PC-9 (cell line): Measurements from ENCODE around the gene LIMA1.

Experiments
- CTCF ChIP-seq: fragments of 200-600 bp; sonication (generic); conservative IDR thresholded peaks from 2 replicates; pipeline ENCODE4 v1.6.1; 2017; ENCODE audit warnings: mixed run types, antibody characterized with exemption, mild to moderate bottlenecking, moderate library complexity
- EZH2 ChIP-seq: fragments of 200-600 bp; sonication (generic); IDR thresholded peaks from 2 replicates; pipeline ENCODE4 v1.8.0; 2017; ENCODE audit warnings: antibody characterized with exemption, low read depth

DNA sequence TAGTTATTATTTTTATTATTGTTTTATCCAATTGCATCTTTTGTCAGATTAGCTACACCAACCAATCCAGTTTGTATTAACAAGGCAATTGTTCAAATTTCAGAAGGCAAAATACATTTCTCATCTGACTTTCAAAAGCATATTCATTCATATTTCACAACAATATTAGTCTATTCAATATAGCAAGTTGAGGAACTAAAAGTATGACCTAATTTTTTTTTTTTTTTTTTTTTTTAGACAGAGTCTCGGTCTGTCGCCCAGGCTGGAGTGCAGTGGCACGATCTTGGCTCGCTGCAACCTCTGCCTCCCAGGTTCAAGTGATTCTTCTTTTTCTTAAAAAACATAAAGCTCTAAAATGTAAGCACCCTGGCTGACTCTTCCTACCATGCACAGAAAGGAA is 154.0 kb downstream of the LIMA1 start:
- TF ChIP-seq CTCF (no peak), EZH2 (no peak)
